NCI-H2196 treated with DMSO at 0.1 percent for 48 hours (cell line): ENCODE results near the gene CRYBG2.
"Not testable (repeated sequence)": the region's sequence is repeated elsewhere in the genome, so short reads cannot be mapped to it uniquely, and the experiment has no call there.

ENCODE experiments used
- DNase-seq: peaks from one replicate; lab custom pipeline; 2025; ENCODE audit not compliant: unreplicated experiment; lab: John Stamatoyannopoulos, UW

Gene CRYBG2

GRCh38 chr1:26322042-26322331, 31.9 kb downstream of the CRYBG2 start:
- DNase-seq, result no peak

DNA sequence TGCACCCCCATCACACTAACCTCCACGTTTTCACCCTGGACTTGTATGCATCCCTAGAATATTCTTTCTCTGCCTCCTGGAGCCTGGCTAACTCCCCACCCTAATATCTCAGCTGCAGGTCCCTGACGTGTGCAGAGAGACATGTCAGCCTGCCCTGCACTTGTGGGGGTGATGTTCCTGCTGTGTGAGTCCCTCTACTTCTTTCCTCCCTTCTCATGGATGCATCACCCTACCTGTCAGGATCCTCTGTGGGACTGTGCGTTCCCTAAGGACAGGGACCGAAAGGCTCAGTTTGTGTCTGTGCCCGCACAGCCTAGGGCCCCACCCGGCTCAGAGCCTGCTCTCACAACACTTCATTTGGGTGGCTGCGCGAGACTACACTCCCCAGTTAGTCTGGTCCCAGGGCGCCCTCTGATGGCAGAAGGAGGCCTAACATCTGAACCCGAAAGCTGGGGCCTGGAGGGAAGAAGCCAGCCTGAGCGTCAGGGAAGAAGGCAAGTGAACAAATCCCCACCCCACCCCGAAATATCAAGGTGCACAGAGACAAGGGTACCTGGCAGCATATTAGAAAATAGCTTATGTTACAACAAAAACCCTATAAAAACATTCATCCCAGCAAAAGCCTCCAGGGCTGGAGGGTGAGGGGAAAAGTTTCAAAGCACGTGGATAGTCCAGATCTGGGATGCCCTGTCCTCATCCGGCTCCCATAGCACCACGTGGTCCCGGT, 32.5 kb downstream of the CRYBG2 start:
- DNase-seq, result peak; percentile 54

DNA sequence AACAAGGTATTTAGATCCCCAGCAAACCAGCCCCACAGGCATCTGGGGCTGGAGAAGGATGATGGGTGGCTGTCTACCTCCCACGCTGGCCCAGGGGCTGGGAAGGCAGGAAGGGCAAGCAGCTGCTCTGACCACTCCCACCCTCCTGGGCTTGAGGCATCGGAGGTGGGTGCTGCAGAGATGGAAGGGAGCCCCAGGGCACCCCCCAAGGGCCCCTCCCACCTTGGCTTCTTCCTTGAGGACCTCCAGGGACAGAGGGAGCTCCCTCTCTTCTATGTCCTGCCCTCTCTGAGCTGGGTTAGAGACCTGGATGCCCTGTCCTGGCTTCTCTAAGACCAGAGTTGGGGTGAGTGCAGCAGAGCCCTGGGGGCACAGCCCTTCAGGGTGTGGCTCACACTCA, 33.0 kb downstream of the CRYBG2 start:
- DNase-seq, result no peak

GRCh38 chr1:26318338-26319064, 35.4 kb downstream of the CRYBG2 start:
- no peak for DNase-seq

GRCh38 chr1:26317612-26318337, 36.2 kb downstream of the CRYBG2 start, which contains the start of gene CD52:
CD52 (plus strand) TSS chr1:26317958; CDS start chr1:26318018, 60 bp downstream.
- no peak for DNase-seq

GRCh38 chr1:26317146-26317545, 36.8 kb downstream of the CRYBG2 start:
- DNase-seq, result no peak

DNA sequence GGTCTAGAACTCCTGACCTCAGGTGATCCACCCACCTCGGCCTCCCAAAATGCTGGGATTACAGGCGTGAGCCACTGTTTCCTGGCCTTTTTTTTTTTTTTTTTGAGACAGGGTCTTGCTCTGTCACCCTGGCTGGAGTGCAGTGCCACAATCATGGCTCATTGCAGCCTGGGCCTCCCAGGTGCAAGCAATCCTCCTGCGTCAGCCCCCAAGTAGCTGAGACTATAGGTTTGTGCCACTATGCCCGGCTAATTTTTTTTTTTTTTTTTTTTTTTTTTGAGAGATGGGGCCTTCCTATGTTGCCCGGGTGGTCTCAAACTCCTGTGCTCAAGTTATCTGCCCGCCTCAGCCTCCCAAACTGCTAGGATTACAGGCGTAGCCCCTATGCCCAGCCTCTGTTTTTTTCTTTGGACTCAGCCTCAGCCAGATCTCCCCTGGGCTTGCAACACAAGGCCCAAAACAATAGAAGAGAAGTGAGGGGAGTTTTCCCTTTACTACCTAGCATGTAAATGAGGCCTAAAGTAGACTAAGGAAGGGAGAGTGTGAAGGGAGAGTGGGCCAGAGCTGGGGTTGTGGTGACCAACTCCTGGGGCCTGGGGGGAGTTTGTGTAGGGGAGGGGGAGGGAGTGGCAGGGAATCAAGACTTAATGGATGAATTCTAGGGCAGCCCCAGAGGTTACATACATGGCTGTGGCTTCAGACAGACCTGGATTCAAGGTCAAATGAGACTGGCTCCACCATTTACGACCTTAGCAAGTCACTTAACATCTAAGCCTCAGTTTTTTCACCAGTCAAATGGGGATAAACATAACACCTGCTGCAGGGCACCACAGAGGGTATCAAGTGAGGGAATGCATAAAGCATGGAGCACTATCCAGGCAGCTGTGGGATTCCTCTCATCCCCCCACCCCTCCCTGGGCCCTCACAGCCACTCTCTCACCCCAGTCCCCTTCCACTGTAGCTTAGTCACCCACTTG, 37.8 kb downstream of the CRYBG2 start:
- DNase-seq, result no peak

DNA sequence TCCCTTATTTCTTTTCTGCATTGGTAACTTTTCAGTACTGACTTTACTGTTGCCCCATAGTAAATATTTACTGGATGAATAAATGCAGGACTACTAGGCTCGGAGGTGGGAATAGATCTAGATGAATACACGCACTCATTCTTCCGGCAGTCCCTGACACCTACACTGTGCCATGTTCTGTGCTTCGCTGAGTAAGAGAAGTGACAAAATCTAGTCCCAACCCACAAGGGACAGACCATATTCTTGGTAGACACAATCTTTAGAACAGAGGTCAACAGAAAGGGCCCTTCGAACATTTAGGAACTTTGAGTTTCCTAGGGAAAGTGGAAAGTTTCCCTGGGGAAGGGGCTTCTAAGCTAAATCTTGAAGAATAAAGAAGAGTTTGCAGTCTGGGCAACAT, 39.4 kb downstream of the CRYBG2 start:
- DNase-seq, result no peak

- DNase-seq, result not testable (repeated sequence)
Measured at GRCh38 chr1:26307966-26308899, 45.7 kb downstream of the CRYBG2 start.

- DNase-seq, result no peak
Measured at GRCh38 chr1:26307363-26307781, 46.6 kb downstream of the CRYBG2 start.

DNA sequence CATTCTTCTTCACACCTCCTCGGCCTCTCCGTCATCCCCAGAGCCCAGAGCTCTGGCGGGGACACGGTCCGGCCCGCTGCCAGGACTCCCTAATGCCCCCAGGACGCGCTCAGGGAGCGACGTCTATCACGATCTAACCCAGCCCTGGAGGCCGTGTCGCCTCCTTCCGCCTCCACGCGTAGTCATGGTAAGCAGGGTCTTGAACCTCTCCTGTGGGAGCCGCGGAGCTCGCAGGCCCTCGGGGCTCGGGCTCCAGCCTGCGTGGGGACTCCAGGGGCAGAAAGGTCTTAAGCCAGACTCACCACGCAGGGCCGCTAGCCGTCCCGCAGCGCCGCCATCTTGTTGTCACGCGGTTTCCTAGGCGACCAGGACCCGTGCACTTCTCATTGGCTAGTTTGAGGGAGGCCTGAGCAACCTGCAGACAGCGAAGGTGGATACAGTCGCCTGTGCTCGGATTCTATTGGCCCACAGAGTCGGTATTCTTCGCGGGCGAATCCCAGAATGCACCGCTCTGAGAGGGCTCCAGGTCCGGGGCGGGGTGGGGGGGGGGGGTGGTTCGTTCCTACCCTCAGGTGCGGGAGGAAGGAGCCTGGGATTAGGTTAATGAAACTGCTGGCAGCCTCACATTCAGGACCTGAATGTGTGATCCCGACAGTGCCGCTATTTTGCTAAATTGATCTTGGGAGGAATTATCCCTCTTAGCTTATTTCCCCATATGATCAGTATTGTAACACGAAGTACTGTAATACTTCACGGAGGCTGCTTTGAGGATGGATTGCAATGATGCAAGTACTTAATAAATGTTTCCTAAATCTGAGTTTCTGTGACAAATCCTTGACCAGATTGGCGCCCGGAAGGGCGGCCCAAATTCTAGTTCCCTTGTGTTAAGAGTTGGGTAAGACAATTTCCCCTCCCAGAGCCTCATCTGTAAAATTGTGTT, 47.4 kb downstream of the CRYBG2 start, which contains the start of gene UBXN11:
Gene UBXN11 (minus strand): TSS at position 347 of the 940 bp plus-strand sequence. CDS start 3,753 bp downstream, outside the sequence.
- peak; percentile 97 for DNase-seq

- no peak for DNase-seq
Measured at GRCh38 chr1:26305667-26306289, 48.2 kb downstream of the CRYBG2 start.

GRCh38 chr1:26302733-26303405, 51.1 kb downstream of the CRYBG2 start:
- no peak for DNase-seq

- no peak for DNase-seq
Measured at GRCh38 chr1:26300578-26301275, 53.2 kb downstream of the CRYBG2 start.

- DNase-seq, result no peak
Measured at GRCh38 chr1:26297791-26298124, 56.2 kb downstream of the CRYBG2 start.

DNA sequence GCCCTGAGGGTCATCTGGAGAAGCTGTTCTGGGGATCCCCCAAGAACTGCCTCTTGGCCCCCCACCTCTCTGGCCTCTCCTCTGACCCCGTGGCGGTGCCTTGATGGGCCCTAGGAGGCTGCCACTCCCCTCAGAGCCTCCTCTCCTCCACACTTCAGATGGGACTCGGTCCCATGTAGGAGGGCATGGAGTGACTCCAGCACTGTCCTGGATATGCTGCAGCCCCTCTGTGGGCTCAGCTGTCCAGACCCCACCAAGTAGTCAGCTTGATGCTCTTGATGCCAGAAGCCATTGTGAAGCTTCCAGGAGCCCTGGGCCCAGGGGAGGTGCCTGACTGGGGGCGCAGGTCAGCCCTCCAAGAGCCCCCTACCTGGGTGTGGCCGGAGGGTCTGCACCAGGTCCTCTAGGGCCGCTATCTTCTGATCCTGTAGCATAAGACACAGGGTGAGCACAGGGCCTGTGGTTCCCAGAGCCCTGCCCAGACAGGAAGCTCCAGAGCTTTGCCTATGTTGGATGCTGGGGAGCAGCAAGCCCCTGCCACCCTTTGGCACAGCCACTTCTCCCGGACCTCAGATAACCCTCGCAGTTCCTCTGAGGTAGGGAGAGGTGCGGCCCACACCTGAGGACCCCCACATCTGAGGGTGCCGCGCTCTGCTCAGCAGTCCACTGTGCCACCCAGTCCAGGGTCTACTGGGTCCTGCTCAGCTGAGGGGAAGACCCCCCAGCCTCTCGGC, 56.7 kb downstream of the CRYBG2 start:
- DNase-seq, result no peak
